Measurements from ENCODE around the gene ARHGAP26. TPM values are rescaled to one million over a fixed set of nuclear protein-coding genes. Genes with fewer than 3 reads are reported as not detected.

Gene ARHGAP26
- total and polyA plus RNA-seq, 2 experiments from 2014 or later, result 9.5 to 16.8 TPM

DNA sequence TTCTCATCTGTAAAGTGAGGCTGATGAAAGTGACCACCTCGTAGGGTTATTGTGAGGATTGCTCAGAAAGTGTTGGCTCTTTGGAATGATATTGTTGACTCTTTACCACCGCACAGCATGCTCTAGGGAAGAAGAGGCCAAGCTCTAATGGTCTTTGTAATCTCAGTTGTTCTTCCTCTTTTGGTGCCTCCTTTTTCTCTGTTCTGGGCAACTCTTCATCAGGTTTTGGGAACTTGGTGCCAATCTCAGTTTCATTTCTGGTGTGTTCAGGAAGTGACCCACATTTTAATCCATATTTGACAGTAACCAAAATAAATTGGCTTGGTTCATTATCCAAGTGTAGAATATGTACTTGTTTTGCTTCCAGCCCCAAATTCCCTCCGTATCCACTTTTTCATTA, 25.1 kb downstream of the ARHGAP26 start (continued):
- TF ChIP-seq, protein P1, sequence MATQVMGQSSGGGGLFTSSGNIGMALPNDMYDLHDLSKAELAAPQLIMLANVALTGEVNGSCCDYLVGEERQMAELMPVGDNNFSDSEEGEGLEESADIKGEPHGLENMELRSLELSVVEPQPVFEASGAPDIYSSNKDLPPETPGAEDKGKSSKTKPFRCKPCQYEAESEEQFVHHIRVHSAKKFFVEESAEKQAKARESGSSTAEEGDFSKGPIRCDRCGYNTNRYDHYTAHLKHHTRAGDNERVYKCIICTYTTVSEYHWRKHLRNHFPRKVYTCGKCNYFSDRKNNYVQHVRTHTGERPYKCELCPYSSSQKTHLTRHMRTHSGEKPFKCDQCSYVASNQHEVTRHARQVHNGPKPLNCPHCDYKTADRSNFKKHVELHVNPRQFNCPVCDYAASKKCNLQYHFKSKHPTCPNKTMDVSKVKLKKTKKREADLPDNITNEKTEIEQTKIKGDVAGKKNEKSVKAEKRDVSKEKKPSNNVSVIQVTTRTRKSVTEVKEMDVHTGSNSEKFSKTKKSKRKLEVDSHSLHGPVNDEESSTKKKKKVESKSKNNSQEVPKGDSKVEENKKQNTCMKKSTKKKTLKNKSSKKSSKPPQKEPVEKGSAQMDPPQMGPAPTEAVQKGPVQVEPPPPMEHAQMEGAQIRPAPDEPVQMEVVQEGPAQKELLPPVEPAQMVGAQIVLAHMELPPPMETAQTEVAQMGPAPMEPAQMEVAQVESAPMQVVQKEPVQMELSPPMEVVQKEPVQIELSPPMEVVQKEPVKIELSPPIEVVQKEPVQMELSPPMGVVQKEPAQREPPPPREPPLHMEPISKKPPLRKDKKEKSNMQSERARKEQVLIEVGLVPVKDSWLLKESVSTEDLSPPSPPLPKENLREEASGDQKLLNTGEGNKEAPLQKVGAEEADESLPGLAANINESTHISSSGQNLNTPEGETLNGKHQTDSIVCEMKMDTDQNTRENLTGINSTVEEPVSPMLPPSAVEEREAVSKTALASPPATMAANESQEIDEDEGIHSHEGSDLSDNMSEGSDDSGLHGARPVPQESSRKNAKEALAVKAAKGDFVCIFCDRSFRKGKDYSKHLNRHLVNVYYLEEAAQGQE (IDR thresholded peaks at IDR 0.05; ENCODE audit: unreplicated experiment), result no peak
- TF ChIP-seq JUNB (IDR thresholded peaks at IDR 0.05; ENCODE audit: unreplicated experiment) (no peak), CREB1 (CRISPR knock-in tag; IDR thresholded peaks at IDR 0.05; ENCODE audit: low read depth) (no peak), ZNF331 (CRISPR knock-in tag; IDR thresholded peaks at IDR 0.05; ENCODE audit: low read depth) (no peak), EZH2 (IDR thresholded peaks at IDR 0.05; ENCODE audit: low read depth, unreplicated experiment) (no peak), STAT1 (IDR thresholded peaks at IDR 0.05; ENCODE audit: unreplicated experiment) (no peak), EZH2phosphoT487 (IDR thresholded peaks at IDR 0.05; ENCODE audit: unreplicated experiment) (no peak), POLR2AphosphoS5 (IDR thresholded peaks at IDR 0.05; ENCODE audit: low read depth) (no peak)
- TF ChIP-seq, protein P2, sequence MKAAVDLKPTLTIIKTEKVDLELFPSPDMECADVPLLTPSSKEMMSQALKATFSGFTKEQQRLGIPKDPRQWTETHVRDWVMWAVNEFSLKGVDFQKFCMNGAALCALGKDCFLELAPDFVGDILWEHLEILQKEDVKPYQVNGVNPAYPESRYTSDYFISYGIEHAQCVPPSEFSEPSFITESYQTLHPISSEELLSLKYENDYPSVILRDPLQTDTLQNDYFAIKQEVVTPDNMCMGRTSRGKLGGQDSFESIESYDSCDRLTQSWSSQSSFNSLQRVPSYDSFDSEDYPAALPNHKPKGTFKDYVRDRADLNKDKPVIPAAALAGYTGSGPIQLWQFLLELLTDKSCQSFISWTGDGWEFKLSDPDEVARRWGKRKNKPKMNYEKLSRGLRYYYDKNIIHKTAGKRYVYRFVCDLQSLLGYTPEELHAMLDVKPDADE (IDR thresholded peaks at IDR 0.05), result no peak
- TF ChIP-seq, protein P3, sequence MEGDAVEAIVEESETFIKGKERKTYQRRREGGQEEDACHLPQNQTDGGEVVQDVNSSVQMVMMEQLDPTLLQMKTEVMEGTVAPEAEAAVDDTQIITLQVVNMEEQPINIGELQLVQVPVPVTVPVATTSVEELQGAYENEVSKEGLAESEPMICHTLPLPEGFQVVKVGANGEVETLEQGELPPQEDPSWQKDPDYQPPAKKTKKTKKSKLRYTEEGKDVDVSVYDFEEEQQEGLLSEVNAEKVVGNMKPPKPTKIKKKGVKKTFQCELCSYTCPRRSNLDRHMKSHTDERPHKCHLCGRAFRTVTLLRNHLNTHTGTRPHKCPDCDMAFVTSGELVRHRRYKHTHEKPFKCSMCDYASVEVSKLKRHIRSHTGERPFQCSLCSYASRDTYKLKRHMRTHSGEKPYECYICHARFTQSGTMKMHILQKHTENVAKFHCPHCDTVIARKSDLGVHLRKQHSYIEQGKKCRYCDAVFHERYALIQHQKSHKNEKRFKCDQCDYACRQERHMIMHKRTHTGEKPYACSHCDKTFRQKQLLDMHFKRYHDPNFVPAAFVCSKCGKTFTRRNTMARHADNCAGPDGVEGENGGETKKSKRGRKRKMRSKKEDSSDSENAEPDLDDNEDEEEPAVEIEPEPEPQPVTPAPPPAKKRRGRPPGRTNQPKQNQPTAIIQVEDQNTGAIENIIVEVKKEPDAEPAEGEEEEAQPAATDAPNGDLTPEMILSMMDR (conservative IDR thresholded peaks at IDR 0.05; ENCODE audit: low read depth in 2 of 2), result no peak

DNA sequence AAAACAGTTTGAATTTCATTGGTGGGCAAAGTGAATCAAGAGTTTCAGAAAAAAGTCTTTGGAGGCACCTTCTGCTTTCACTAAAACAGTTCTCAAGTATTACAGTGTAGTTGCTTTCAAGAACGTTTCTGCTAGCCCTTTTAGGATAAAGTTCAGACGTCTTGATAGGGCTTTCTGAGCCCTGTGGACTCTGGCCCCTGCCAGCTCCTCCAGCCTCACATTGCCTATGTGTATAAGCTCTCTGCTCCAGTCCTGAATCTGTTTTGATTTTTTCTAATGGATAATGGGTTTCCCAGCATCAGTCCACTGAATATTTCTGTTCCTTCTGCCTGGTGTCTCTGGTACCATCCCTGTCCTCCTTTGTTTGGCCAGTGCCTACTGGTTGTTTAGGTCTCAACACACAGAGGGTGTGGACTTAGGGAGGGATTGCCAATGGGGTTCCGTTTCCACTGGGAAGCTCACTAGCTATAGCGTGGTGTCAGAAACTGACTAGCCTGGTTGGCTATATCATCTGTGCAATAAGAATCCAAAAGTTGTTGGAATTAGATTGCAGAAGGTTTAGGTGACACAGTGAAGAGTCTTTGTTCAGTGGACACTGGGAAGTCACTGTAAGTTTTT, 26.4 kb downstream of the ARHGAP26 start:
- Histone ChIP-seq H3K9me2 (ENCODE audit: insufficient read depth) (no peaks in the 10 kb centered on the region), H3K79me2 (replicated peaks; ENCODE audit: insufficient read depth) (peaks cover 50% of the 10 kb centered on the region), H3K27me3 (ENCODE audit: insufficient read depth) (no peaks in the 10 kb centered on the region), H2AFZ (no peak overlapping the region), H4K20me1 (replicated peaks; ENCODE audit: insufficient read depth) (peaks cover 27% of the 10 kb centered on the region), H3K27ac (ENCODE audit: low read depth) (no peak overlapping the region; the same call in 1 of the 2 replicates), H3F3A (replicated peaks; ENCODE audit: low read depth) (no peaks in the 10 kb centered on the region), H3K4me2 (no peak overlapping the region), H3K36me3 (ENCODE audit: insufficient read depth) (no peaks in the 10 kb centered on the region), H3K4me3 (no peak overlapping the region), H3K4me1 (ENCODE audit: insufficient read depth) (peaks cover 18% of the 10 kb centered on the region)
- Mint-ChIP-seq H3K27me3 (ENCODE audit: insufficient read depth, low read depth, poor library complexity) (no peaks in the 10 kb centered on the region), H3K9me3 (no peaks in the 10 kb centered on the region), H3K4me1 (peaks cover 31% of the 10 kb centered on the region), H3K36me3 (ENCODE audit: low read depth) (no peaks in the 10 kb centered on the region), H3K4me3 (no peak overlapping the region), H3K27ac (no peak overlapping the region)
- ATAC-seq (no peak; the same call in 2 of the 3 replicates), DNase-seq (ENCODE audit: low spot score) (no peak)
- TF ChIP-seq, protein P1 (IDR thresholded peaks at IDR 0.05; ENCODE audit: unreplicated experiment), result no peak
- TF ChIP-seq, protein P3 (conservative IDR thresholded peaks at IDR 0.05; ENCODE audit: low read depth in 2 of 2), result no peak
- TF ChIP-seq ZNF114 (CRISPR knock-in tag; IDR thresholded peaks at IDR 0.05), result no peak
- TF ChIP-seq ZNF331 (CRISPR knock-in tag; IDR thresholded peaks at IDR 0.05; ENCODE audit: low read depth), result no peak
- no peak for TF ChIP-seq JUNB (IDR thresholded peaks at IDR 0.05; ENCODE audit: unreplicated experiment)
- no peak for TF ChIP-seq NANOG (IDR thresholded peaks at IDR 0.05; ENCODE audit: borderline replicate concordance)
- TF ChIP-seq STAT1 (IDR thresholded peaks at IDR 0.05; ENCODE audit: unreplicated experiment), result no peak
- TF ChIP-seq POLR2AphosphoS5 (IDR thresholded peaks at IDR 0.05; ENCODE audit: low read depth), result no peak
- TF ChIP-seq, protein P2 (IDR thresholded peaks at IDR 0.05), result no peak
- TF ChIP-seq EZH2 (IDR thresholded peaks at IDR 0.05; ENCODE audit: low read depth, unreplicated experiment), result no peak

All from GM23338 (cell line).